ENCODE measurements around the gene OAS2. TPM values are rescaled to one million over a fixed set of nuclear protein-coding genes. Genes with fewer than 3 reads are reported as not detected.

OAS2 gene
- polyA plus RNA-seq, 2 of the 4 experiments (the other 2 are of a cell fraction): 0.05 to 0.19 TPM

- TF ChIP-seq CTCF (IDR thresholded peaks at IDR 0.05): peak; percentile 21; the same call in 1 of the 3 replicates
Observed at GRCh38 chr12:113005762-113006161, 27.4 kb downstream of the OAS2 start (continued).

GRCh38 chr12:113006206-113006605 is 27.9 kb downstream of the OAS2 start:
- no peak for FAIRE-seq
- no peak overlapping the region for H3K27ac ChIP-seq
- 62% methylated on average over 7 of the region's 7 CpGs for WGBS (ENCODE audit: missing lambda C conversion rate)
- H3K9me3 ChIP-seq: peaks cover 2% of the 10 kb centered on the region; the same call in 2 of the 3 replicates
- ChIA-PET CTCF (interaction anchor here (0.7 to 2.2 kb wide), 7 partner anchors 13 to 856 kb away, joined by 4 to 10 read pairs (median 8); no protein-coding TSS in a partner anchor), POLR2A (no interaction called here)
- H3K4me3 ChIP-seq: no peak overlapping the region
- H3K4me1 ChIP-seq: peaks cover 10% of the 10 kb centered on the region; the same call in 1 of the 3 replicates
- DNase-seq (ENCODE audit: low read depth in 1 of 2, low spot score in 1 of 2): no peak
- ATAC-seq: no peak
- H3K4me2 ChIP-seq: no peak overlapping the region
- TF ChIP-seq HOXB5 (CRISPR knock-in tag; IDR thresholded peaks at IDR 0.05) (no peak), RARB (CRISPR knock-in tag; IDR thresholded peaks at IDR 0.05) (no peak), HEYL (CRISPR knock-in tag; IDR thresholded peaks at IDR 0.05) (no peak), MAX (IDR thresholded peaks at IDR 0.05) (no peak), TP53 (CRISPR knock-in tag; IDR thresholded peaks at IDR 0.05) (no peak), PHF8 (IDR thresholded peaks at IDR 0.05; ENCODE audit: borderline replicate concordance, low read depth) (no peak), JUN (IDR thresholded peaks at IDR 0.05) (no peak), ZNF302 (CRISPR knock-in tag; IDR thresholded peaks at IDR 0.05) (no peak), REST (IDR thresholded peaks at IDR 0.05) (no peak), KDM5A (IDR thresholded peaks at IDR 0.05) (no peak), USF2 (IDR thresholded peaks at IDR 0.05) (no peak), EP300 (IDR thresholded peaks at IDR 0.05) (no peak), TFCP2L1 (CRISPR knock-in tag; IDR thresholded peaks at IDR 0.05) (no peak), FOSL2 (IDR thresholded peaks at IDR 0.05) (no peak), FOSL2 (CRISPR knock-in tag; IDR thresholded peaks at IDR 0.05) (no peak), MAZ (IDR thresholded peaks at IDR 0.05; ENCODE audit: borderline replicate concordance, low read depth, low read length) (no peak), ZC3H11A (IDR thresholded peaks at IDR 0.05) (no peak), HES2 (IDR thresholded peaks at IDR 0.05) (no peak), ESRRA (IDR thresholded peaks at IDR 0.05; ENCODE audit: borderline replicate concordance, low read length) (no peak), E2F6 (IDR thresholded peaks at IDR 0.05; ENCODE audit: borderline replicate concordance, low read depth) (no peak)

Data from A549 (cell line).